Stomach (tissue), 4 donors: ENCODE measurements around the gene PRDM5.

Experiments used
- CTCF ChIP-seq, 7 experiments: fragments of 450-650 bp in 4 of 7; fragments of 200-600 bp in 3 of 7; sonication (generic) in 3 of 7; IDR thresholded peaks; one replicate each; pipeline ENCODE4 v1.5.1; 2016 to 2019; ENCODE audit warnings: antibody characterized with exemption in 7 of 7, control low read depth in 2 of 7, mild to moderate bottlenecking in 1 of 7
- EP300 ChIP-seq: sonication (generic); formaldehyde crosslinking; IDR thresholded peaks from one replicate; pipeline ENCODE4 v1.6.1; 2017; ENCODE audit warnings: antibody characterized with exemption

- TF ChIP-seq CTCF (IDR thresholded peaks at IDR 0.05) = no peak
- TF ChIP-seq EP300 = no peak
These were observed 65.2 kb downstream of the PRDM5 start for GRCh38 chr4:120857312-120857711.
